Erythroblast (primary cell): ENCODE results near the gene VPS11.
"Not testable (repeated sequence)": the region's sequence is repeated elsewhere in the genome, so short reads cannot be mapped to it uniquely, and the experiment has no call there.

Experiments used
- DNase-seq, 2 experiments: peaks; one replicate each; lab custom pipeline; 2025; lab: John Stamatoyannopoulos, UW
- GATA1 ChIP-seq: IDR thresholded peaks from 2 replicates; pipeline ENCODE4 v1.6.1; 2011; ENCODE audit warnings: low read depth, mild to moderate bottlenecking, control low read depth, low read length, moderate library complexity
- POLR2A ChIP-seq: IDR thresholded peaks from 2 replicates; pipeline ENCODE4 v1.6.1; 2011; ENCODE audit warnings: mild to moderate bottlenecking, low read length

Gene VPS11

DNA sequence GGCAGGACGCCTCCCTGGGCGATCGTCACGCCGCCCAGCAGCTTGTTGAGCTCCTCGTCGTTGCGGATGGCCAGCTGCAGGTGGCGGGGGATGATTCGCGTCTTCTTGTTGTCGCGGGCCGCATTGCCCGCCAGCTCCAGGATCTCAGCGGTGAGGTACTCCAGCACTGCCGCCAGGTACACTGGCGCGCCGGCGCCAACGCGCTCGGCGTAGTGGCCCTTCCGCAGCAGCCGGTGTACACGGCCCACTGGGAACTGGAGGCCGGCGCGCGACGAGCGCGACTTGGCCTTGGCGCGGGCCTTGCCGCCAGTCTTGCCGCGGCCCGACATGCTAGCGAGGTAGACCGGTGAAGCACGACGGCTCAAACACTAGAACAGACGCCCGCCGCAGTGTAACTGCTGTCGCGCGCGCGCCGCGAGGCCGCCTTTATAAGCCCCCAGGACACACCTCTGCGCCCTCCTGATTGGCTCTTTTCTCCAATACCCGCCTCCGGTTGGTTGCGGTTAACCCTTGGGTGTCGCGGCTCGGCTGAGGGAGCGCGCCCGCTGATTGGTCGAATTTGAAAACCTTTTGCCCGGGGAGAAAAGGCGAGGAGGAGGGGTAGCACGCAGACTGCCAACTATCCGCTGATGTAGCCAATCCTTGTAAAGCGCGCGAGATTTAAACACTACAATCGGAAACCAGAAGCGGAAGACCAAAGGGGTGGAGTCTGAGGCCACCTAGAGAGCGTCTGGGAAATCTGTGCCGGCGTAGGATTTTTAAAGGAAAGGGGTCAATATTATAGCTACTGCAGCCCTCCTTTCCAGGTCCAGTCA, 27.7 kb downstream of the VPS11 start:
- peak; percentile 99 to 100 for DNase-seq
- TF ChIP-seq POLR2A (peak; percentile 100), GATA1 (no peak)

DNA sequence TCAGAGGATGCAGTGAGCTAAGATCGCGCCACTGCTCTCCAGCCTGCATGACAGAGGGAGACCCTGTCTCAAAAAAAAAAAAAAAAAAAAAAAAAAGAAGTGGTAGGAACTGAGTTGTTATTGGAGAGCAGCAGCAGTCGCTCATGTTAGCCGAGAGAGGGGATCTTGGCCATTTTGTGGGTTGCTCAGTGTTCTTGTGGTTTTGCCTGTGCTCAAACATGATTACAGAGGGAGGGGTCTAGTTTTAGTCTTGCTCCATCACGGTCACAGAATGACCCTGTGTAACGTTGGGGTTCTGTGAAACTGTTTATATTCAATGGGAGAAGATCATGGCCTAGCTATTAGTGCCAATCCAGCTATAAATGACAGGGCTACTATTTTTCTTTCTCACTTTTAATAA, 32.1 kb downstream of the VPS11 start:
- no peak for TF ChIP-seq POLR2A
- no peak for TF ChIP-seq GATA1
- no peak for DNase-seq

DNA sequence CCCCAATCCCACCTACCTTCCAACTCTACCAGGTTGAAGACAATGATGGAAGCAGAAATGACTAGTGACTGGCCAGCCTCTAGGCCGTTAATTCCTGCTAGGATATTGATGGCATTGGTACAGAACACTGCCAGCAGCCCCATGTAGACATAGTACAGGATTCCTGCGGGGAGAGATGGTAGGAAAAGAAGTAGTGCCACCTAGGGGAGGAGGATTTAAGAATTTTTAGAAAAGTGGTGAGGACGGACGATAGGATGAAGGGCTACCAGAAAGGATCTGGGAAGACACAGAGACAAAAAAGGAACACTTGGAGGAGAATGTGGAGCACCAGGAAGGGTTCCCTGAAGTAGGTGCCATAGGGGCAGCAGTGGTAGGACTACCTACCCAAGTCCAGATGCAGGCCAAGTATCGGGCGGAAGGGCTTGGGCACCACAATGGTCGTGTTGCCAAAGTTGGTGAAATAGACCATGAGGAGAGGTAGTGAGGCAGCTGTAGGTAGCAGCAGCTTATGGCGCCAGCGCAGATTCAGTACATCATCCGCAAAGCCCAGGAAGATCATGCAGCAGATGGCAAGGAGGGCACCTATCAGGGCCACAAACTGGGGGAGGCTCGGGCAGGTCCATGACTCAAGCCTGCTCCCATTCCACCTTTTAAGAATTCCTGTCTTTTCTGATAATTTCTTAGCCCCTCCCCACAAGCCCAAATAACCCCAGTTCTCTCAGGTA, 32.8 kb downstream of the VPS11 start:
- DNase-seq, result peak in 1 of 2 experiments; percentile 57
- TF ChIP-seq POLR2A (no peak), GATA1 (no peak)

DNA sequence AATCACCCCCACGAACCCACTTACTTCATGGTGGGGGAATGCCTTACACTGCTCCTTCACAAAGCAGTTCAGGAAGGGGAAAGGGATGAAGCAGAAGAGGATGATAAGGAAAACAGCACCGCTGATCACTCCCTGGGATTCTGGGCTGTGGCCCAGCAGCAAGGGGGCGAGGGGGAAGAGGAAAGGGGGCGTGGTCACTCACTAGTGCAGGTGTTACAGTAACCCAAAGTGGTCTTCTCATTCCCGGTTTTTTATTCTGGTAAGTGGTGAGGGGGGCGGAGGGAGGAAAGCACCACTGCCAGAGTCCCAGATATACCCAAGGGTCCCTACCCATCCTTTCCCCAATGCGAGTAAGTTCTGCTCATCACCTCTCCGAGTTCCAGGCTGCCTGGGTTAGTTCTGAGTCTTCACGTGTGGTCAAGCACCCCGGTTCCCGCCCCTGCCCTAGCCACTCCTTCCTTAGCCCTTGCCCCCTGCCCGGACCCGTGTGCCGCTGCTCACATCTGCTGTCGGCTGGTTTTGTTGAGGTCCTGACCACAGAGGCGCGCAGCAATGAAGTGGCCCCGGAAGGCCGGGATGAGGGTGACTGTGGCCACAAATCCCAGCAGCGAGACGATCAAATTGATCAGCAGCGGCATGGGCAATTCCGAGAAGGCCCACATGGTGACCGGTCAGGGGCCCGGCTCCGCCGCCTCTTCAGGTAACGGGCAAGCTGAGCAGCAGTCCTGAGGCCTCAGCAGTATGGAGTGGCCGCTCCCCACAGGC, 33.6 kb downstream of the VPS11 start:
- DNase-seq, result no peak
- TF ChIP-seq POLR2A, result no peak
- TF ChIP-seq GATA1, result no peak

DNA sequence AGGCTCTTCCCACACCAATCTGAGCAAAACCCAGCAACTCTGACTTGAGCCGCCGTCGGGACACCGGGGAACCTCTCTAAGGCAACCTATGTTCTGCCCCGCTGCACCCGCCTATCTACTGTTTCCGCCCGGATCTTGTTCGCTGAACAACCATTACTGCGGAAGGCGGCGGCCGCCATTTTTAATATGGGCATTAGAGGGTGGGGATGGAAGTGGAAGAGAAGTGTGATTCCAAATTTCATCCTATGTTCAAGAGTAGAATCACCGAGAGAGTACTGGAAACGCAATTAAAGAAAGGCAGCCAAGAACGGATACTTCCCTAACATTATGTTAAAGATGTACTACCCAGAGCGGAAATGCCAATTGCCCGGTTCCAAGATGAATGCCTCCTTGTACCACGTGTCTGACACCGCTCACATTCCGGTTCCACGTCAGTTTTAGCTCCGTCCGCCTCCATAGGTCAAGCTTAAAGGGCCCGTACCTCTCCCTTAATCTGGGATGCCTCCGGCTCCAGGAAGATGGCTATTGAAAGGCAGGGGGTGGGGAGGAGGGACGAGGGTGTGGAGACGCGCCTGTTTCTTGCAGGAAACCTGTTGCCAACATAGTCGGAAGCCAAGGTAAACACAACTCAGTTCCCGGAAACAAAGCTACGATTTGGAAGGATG, 34.3 kb downstream of the VPS11 start, which contains the start of gene DPAGT1:
DPAGT1 (minus strand) TSS at position 95 of the 665 bp plus-strand sequence. CDS start 198 bp downstream, outside the sequence.
- peak; percentile 94 to 95 for DNase-seq
- peak; percentile 52 for TF ChIP-seq POLR2A
- TF ChIP-seq GATA1, result no peak

DNA sequence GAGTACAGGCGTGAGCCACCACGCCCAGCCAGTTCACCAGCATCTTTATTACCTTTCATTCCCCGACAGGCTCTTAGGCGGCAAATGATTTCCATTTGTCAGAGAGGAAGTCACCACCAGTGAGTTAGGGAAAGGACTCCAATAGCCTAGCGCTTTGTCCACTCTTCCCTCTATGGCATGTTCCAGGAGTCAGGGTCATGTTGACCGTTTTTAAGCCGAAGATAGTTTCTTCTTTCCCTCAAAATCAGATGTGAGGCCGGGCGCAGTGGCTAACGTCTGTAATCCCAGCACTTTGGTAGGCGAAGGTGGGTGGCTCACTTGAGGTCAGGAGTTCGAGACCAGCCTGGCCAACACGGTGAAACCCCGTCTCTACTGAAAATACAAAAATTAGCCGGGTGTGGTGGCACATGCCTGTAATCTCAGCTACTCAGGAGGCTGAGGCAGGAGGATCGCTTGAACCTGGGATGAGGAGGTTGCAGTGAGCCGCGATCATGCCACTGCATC, 35.6 kb downstream of the VPS11 start:
- DNase-seq, result not testable (repeated sequence)

DNA sequence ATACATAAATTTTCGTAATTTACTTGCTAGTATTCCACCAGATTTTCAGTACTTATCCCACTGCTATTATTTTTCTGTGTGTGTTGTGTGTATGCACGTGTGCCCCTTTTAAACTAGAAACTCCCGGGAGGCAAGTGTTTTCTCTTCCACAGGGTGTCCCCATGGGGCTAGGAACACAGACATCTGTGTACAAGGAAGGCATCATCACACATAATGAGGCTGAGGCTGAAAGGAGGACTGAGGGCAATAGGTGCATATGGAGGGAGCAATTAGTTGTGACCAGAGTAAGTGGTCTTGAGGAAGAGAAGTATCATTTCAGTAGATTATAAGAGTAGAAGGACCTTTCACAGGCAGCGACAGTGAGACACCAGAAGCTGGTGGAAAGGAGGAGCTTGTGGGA, 36.2 kb downstream of the VPS11 start:
- no peak for DNase-seq
- TF ChIP-seq POLR2A, result no peak

DNA sequence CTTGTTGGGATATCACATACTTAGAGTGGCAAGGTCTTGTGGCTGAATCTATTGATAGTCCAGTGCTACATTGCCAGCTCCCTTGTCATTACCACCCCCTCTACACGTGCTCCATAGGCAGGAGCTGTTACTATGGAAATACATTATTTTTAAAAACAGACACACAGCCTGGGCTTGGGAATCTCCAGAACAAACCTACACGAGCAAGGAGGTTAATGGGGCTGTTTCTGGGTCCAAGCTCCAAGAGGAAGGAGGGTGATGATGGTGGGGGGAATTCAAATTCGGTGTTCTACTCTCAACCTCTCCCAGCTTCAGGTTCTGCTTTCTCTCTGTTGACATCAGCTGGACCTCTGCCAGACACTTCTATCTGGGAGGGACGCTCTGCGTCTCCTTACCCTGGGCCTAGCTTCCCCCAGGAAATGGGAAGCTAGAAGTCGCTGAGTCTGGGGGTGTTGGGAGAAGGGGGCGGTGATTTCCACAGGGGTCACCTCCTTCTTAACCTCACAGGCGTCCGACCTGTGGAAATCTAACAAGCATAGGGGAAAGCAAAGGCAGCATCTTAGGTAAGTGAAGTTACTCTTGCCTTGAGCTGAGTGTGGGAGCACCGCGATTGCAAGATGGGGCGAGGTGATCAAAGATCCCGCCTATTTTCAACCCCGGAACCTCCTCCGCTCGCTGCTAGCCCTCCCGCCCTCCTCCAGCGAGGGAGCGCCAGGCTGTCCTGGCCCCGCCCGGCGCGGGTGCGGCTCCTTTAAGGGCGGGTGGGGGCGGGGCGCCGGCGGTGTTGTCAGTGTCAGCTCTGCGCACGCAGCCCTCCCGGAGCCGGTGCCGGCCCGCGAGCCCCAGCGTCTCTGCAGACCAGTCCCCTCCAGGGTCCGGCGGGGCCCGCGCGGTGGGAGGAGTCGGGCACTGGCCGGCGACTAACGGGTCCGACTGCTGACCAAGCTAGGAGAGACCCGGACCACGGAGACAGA, 39.2 kb downstream of the VPS11 start, which contains the start of gene C2CD2L:
C2CD2L (plus strand) TSS at position 781 of the 974 bp plus-strand sequence. CDS start 398 bp downstream, outside the sequence.
- peak; percentile 97 to 98 for DNase-seq
- TF ChIP-seq GATA1 (no peak), POLR2A (peak; percentile 76)

DNA sequence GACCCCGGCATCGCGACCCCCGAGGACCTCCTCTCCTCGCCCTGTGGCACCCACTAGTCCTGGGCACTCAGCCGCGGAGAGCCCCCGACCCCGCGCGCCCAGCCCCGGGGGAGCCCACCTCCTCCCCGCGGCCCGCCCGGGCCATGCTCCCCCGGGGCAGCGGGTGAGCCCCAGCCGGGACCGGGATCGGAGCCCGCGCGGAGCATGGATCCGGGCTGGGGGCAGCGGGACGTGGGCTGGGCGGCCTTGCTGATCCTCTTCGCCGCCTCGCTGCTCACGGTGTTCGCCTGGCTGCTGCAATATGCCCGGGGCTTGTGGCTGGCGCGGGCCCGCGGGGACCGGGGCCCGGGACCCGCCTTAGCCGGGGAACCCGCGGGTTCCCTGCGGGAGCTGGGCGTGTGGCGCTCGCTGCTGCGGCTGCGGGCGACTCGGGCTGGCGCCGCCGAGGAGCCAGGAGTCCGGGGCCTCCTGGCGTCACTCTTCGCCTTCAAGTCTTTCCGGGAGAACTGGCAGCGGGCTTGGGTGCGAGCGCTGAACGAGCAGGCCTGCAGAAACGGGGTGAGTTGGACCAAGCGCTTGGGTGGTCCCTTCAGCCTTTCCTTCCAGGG, 40.0 kb downstream of the VPS11 start:
- peak in 1 of 2 experiments; percentile 63 for DNase-seq

DNA sequence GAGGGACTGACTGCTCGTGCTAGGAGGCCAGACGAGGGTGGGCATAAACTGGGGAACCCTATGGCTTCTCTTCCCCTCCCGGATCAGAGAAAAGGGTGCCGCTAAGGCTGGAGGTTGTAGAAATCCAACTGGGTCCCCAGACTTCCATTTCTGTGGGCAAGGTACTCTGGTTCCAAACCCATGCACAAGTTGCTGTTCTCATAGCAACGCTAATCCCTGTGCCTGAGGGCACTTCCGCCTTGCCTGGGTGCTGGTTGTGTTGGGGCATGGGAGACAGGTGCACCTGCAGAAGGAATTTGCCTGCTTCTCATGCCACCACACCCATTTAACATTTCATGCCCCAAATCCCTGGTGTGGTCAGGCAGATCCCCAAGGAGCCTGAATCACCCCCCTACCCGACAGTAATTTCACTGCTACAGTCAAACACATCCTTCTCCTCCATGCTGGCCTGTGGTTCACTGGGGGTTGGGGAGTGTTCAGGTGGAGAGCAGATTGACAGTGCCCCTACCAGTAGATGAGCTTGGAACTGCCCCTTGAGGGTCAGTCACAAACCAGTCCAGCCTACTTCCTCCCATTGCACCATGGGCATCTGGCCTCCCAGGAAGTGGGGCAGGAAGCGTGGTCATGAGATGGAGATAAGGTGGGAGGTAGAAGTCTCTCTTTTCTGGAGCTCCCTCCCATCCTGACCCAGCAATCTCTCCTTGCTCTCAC, 40.7 kb downstream of the VPS11 start:
- TF ChIP-seq POLR2A (peak; percentile 7), GATA1 (no peak)
- peak; percentile 46 to 57 for DNase-seq

More for the DNA sequence above, 40.0 kb downstream of the VPS11 start:
- TF ChIP-seq POLR2A (no peak), GATA1 (no peak)

DNA sequence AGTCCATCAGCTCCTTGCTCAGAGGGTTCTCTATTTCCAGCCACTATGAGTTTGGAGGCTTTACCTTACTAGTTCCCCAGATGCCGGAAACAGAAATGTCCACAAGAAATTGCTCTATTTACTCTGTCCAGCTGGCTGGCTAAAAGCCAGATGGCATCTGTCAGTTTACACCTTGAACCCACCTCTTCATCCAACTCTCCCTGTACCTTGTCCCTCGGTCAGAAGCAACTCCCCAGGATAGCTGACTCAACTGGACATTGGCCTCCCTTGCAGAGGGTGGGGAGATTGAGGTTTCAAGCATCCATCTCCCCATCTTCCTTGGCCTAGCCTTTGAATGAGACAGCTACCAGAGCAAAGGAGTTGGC, 41.2 kb downstream of the VPS11 start:
- TF ChIP-seq POLR2A (no peak), GATA1 (no peak)
- DNase-seq, result no peak
